Fibroblast of lung (primary cell): ENCODE results near the gene DLK2.

Experiments used
- CTCF ChIP-seq, 2 donors: IDR thresholded peaks in 1 of 2; conservative IDR thresholded peaks in 1 of 2; 1 replicate in 1 of 2; 2 replicates in 1 of 2; pipeline ENCODE4 v1.5.1; 2011 to 2012; ENCODE audit warnings: low read length in 2 of 2, control low read depth in 1 of 2, inconsistent platforms in 1 of 2, low read depth in 1 of 2, mild to moderate bottlenecking in 1 of 2
- EZH2 ChIP-seq: IDR thresholded peaks from 2 replicates; pipeline ENCODE4 v1.5.1; 2012; ENCODE audit warnings: low read length, control low read depth, mild to moderate bottlenecking; ENCODE audit errors: missing control alignments

- TF ChIP-seq CTCF (conservative IDR thresholded peaks at IDR 0.05 in 1 of 2, IDR thresholded peaks at IDR 0.05 in 1 of 2; ENCODE audit: low read depth in 1 of 2, low read length in 2 of 2) (no peak), EZH2 (no peak)
Observed at GRCh38 chr6:43481591-43482236, 26.4 kb upstream of the DLK2 start.
